DMS 273 treated with DMSO at 0.1 percent for 48 hours (cell line): ENCODE measurements around the gene EPN2.

Experiments used
- DNase-seq: peaks from one replicate; lab custom pipeline; 2025; lab: John Stamatoyannopoulos, UW

Gene EPN2

DNA sequence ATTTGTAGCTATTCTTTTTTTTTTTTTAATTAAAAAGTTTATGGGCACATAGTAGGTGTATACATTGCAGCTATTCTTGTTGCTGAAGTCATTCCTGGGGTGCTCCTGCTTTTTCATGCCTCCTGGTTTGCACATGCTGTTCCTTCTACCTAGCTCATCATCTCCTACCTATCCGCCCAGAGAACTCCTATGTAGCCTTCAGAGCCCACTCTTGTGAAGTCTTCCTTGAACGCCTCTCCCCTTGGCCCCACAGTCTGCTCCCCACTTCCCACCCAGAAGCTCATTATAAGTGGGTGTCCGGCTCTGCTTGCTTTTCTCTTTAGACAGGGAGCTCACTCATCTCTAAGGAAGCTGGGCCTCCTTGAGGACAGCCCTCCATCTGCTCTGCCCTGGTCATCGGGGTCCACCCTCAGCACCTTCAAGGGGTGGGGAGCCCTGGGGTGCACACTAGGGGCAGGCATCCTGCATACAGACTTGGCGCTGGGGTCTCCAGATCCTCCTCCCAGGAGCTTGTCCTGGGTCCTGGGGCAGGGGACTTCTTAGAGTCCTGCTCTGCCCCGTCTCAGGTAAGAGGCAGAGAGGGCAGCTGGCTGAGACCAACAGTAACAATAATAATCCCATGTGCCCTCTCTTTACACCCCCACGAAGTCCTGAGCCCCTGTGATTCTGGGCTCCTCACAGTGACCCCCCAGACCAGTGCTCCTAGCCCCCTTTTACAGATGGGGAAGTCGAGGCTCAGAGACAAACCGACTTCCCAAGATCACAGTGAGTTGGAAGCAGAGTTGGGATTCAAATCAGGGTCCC lies 128.9 kb downstream of the EPN2 start:
- no peak for DNase-seq

DNA sequence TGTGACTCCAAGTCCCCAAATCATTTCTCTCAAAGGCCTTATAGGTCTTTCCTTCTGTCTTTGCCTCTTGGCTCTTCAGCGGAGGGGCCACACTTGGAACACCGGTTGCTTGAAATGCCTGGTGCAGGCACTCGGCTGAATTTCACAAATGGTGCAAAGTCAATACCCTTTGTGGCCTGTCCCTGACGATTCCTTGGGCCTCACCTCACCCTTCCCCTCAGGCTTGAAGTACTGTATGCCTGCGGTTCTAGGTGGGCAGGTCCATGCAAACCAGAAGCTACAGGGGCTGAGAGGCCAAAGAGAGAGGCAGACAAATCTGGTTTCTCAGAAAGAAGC lies 129.4 kb downstream of the EPN2 start:
- no peak for DNase-seq

GRCh38 chr17:19368229-19368628 lies 131.1 kb downstream of the EPN2 start:
- DNase-seq, result no peak

GRCh38 chr17:19369107-19369778 lies 132.1 kb downstream of the EPN2 start:
- DNase-seq, result no peak

DNA sequence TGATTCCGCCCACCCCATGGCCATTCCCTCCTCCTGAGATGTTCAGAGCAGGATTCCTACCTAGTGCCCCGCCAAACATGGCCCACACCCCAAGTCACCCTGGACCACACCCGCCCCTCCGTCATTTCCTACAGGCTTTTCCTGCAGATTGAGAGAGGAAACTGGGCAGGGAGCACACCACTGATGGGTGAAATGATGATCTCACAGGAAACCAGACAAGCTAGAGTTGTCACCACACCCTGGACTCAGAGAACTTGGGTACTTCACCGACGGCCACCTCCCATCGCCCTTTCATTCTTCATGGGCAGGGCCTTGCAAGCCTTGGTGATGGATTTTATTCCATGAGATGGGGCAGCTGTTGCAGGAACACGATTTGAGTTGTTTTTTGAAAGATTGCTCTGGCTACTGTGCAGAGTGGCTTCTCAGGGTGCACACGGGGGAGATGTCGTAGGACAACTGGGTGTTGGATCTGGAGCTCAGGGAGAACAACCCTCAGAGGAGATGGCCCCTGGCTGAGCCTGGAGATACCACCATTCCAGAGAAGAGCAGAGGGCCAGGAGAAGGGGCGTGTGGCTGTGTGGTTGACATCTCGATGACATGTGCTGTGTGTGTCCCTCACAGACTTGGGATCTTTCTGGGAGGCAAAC lies 132.8 kb downstream of the EPN2 start:
- DNase-seq, result no peak

GRCh38 chr17:19370493-19370960 lies 133.4 kb downstream of the EPN2 start:
- DNase-seq, result no peak

- no peak for DNase-seq
Measured at GRCh38 chr17:19371259-19372010, 134.3 kb downstream of the EPN2 start.

DNA sequence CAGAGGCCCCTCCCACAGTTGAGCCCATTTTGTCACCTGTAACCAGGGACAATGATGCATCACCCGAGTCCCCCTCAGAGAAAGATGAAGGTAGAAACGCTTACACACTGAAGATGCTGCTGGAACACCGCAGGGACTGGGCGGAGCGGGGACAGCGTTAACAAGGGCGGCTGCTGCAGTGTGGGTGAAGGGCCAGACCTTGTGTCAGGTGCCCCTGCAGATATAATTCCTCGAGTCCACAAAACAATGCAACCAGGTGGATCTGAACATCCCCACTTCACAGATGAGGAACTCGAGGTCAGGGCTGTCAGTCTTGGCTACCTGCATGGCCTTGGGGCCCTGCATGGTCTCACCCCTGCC lies 134.8 kb downstream of the EPN2 start:
- no peak for DNase-seq

- no peak for DNase-seq
Measured at GRCh38 chr17:19372439-19372838, 135.3 kb downstream of the EPN2 start.

- DNase-seq, result no peak
Measured at GRCh38 chr17:19372866-19373504, 135.8 kb downstream of the EPN2 start.

GRCh38 chr17:19374136-19374535 lies 137.0 kb downstream of the EPN2 start:
- no peak for DNase-seq

DNA sequence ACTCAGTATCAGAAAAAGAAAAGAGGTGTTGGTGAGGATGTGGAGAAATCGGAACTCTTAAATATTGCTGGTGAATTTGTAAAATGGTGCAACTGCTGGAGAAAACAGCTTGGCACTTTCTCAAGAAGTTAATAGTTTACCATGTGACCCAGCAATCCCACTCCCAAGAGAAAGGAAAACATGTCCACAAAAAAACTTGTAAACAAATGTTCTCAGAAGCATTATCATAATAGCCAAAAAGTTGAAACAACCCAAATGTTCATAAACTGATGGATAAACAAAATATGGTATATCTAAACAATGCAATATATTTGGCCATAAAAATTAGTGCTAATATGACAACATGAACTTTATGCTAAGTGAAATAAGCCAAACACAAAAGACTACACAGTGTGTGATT lies 138.6 kb downstream of the EPN2 start:
- no peak for DNase-seq

DNA sequence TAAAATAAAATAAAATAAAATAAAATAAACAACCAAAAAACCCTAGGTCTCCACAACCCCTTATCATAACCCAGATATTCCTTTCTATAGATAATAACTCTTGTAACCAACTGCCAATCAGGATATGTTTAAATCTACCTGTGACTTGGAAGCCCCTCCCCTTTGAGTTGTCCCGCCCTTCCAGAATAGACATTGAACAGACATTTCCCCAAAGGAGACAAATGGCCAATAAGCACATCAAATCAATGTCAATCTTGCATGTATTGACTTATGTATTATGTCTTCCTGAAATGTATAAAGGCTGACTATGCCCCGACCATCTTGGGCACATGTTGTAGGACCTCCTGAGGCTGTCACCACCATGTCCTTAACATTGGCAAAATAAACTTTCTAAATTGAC lies 139.6 kb downstream of the EPN2 start:
- no peak for DNase-seq

DNA sequence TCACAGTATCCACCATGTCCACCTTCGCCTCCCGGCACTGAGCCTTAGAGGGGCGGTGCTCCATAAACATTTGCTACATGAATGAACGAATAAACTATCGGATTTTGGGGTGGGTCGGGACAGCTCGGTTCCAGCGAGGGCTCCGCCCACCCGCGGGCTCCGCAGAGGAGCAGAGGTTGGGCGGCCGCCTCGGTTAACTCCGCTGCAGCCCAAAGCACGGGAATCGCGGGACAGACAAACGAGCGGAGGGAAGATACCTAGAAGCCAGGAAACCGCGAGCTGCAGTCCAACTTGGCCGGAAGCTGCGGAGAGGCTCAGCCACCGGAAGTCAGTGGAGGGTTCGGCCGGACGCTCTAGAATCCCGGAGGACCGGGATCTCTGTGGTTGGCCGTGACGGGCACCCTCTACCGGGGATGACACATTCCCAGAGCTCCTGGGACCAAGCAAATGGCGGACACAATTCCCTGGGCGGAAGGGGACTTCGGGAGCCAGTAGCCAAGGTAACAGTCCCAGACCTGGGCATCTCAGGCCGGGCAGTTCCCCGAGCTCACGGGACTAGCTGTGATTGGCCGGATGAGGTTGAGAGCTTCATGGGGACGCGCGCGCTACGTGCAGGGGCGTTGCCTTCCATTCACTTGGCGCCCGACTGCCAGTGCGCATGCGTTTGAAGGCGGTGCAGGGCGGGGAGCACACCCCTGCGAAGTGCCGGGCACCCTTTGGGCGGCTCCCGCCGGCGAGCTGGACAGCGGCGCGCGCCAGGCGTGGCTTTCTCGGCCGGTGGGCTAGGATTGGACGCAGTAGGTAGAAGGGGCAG lies 140.6 kb downstream of the EPN2 start:
- DNase-seq, result peak; percentile 97

DNA sequence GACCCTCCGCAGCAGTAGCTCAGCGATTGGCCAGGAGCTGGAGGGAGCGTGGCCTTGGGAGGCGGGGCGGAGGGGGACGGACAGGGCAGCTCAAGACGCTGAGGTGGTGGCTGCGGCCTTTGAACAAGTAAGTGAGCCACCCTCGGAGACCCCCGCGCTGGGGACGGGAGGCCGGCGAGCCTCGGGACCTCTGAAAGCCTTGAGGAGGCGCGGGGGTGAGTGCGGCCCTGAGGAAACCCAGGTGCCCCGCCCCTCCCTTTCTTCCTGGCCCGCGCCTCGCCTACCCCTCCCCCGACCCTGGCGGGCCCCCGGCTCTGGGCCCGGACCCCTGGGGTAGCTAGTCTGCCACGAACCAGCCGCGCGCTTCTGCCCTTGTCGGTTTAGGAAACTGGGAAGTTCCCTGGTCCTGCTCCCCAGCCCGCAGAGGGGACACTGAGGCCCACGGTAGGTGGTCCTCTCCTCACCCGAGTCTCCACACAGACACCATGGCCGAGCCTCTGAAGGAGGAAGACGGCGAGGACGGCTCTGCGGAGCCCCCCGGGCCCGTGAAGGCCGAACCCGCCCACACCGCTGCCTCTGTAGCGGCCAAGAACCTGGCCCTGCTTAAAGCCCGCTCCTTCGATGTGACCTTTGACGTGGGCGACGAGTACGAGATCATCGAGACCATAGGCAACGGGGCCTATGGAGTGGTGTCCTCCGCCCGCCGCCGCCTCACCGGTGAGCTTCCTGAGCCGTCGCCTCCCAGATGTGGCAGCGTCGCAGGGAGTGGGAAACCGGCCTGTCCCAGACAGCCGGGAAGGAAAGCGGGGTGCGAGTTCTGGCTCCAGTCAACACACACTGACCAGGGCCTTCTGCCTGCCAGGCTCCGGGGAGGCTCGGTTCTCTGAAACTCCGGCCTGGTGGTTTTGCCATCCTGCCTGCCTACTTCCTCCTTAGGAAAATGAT lies 141.5 kb downstream of the EPN2 start, which contains the start of gene MAPK7:
MAPK7 (plus strand) TSS at position 83 of the 945 bp plus-strand sequence; CDS start at position 486, 403 bp downstream.
- no peak for DNase-seq

DNA sequence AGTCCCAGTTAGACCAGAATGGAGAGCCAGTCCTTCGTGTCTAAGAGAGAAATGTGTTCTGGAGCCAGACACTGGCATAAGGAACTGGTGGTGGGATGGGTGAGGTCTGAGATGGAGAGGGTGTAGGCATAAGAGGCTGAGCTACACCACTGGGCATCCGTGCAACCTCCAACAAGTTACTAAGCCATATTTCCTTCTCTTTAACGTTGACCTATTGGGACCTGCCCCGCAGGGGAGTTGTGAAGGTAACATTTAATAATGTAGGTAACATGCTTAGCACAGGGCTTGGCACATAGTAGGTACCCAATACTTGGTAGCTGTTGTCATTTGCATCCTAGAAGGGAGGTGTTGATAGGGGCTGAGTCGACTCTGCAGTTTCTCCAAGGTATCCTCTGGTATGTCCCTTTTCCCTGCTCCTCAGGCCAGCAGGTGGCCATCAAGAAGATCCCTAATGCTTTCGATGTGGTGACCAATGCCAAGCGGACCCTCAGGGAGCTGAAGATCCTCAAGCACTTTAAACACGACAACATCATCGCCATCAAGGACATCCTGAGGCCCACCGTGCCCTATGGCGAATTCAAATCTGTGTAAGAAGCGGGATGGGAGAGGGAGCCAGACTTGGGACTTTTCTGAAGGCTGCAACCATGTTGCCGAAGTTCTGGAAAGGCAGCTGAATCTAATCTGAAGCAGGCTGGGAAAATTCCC lies 142.3 kb downstream of the EPN2 start:
- no peak for DNase-seq

- DNase-seq, result no peak
Measured at GRCh38 chr17:19380481-19381301, 143.5 kb downstream of the EPN2 start.

DNA sequence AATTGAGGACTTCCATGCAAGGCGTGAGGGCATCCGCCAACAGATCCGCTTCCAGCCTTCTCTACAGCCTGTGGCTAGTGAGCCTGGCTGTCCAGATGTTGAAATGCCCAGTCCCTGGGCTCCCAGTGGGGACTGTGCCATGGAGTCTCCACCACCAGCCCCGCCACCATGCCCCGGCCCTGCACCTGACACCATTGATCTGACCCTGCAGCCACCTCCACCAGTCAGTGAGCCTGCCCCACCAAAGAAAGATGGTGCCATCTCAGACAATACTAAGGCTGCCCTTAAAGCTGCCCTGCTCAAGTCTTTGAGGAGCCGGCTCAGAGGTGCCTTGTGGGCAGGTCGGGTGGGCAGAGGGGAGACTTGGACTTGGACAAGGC lies 144.2 kb downstream of the EPN2 start:
- no peak for DNase-seq
